ENCODE data around the gene EHMT1. TPM values are rescaled to one million over a fixed set of nuclear protein-coding genes. Genes with fewer than 3 reads are reported as not detected.

Gene EHMT1
- total RNA-seq, 1 donor from 2014 or later = 45.3 TPM

DNA sequence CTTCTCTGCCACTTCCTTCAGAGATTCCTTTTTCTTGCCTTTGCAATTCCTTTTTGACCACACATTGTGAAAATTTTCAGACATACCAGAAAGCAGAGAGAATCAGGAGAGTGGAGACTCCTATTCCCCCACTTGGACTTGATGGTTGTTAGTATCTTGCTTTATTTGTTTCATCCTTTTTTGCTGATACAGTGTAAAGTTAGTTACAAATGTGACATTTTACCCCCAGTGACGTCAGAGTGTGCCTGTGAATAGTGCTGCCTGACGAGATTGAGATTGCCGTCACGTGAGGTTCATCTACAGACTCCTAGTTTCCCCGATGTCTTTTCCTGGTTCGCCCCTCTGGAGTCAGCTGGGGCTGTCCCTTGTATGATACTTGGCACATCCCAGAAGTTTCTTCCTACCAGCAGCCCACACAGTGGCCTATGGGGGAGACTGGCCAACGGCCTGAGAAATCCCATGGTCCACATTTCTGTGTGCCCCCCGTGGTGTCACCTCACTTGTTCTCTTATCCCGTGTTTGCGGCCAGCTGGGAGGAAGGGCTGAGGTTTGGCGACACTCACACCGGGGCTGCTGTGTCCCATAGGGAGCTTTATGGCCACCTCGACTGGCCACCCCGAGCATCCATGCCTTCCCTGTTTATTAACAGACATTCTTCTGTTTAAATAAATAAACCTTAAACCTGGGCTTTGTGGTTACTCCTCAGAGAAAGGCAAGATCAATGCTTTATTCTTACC is 210.6 kb downstream of the EHMT1 start:
- no peak overlapping the region for H3K4me3 ChIP-seq (ENCODE audit: low read depth, low read length)
- FAIRE-seq (peak; percentile 72), DNase-seq (ENCODE audit: low read depth) (no peak)
- H3K27me3 ChIP-seq (ENCODE audit: control insufficient read depth, insufficient read depth, low read length) = no peaks in the 10 kb centered on the region
- peaks cover 19% of the 10 kb centered on the region for H3K36me3 ChIP-seq (ENCODE audit: control insufficient read depth, insufficient read depth, low read length)
- TF ChIP-seq, protein P1, sequence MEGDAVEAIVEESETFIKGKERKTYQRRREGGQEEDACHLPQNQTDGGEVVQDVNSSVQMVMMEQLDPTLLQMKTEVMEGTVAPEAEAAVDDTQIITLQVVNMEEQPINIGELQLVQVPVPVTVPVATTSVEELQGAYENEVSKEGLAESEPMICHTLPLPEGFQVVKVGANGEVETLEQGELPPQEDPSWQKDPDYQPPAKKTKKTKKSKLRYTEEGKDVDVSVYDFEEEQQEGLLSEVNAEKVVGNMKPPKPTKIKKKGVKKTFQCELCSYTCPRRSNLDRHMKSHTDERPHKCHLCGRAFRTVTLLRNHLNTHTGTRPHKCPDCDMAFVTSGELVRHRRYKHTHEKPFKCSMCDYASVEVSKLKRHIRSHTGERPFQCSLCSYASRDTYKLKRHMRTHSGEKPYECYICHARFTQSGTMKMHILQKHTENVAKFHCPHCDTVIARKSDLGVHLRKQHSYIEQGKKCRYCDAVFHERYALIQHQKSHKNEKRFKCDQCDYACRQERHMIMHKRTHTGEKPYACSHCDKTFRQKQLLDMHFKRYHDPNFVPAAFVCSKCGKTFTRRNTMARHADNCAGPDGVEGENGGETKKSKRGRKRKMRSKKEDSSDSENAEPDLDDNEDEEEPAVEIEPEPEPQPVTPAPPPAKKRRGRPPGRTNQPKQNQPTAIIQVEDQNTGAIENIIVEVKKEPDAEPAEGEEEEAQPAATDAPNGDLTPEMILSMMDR (IDR thresholded peaks at IDR 0.05; ENCODE audit: insufficient read depth, low read length, severe bottlenecking) = no peak

DNA sequence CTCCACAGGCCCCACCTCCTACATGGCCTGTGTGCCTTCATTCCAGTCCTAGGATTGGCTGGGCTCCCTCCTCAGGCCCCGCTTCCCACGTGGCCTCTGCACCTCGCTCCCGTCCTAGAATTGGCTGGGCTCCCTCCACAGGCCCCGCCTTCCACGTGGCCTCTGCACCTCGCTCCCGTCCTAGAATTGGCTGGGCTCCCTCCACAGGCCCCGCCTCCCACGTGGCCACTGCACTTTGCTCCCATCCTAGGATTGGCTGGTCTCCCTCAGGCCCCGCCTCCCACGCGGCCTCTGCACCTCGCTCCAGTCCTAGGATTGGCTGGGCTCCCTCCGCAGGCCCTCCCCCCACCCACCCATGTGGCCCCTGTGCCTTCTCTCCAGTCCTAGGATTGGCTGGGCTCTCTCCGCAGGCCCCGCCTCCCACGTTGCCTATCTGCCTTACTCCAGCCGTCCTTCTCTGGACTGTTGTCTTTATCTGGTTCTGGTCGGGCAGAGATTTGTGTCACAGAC is 213.4 kb downstream of the EHMT1 start:
- H3K36me3 ChIP-seq (ENCODE audit: control insufficient read depth, insufficient read depth, low read length) = peaks cover 20% of the 10 kb centered on the region
- TF ChIP-seq, protein P1 (IDR thresholded peaks at IDR 0.05; ENCODE audit: insufficient read depth, low read length, severe bottlenecking) = no peak
- no peak for FAIRE-seq

GRCh38 chr9:137832830-137833590 is 214.2 kb downstream of the EHMT1 start:
- no peak for DNase-seq (ENCODE audit: low read depth)
- TF ChIP-seq, protein P1 (IDR thresholded peaks at IDR 0.05; ENCODE audit: insufficient read depth, low read length, severe bottlenecking) = no peak
- FAIRE-seq = no peak
- Histone ChIP-seq H3K27me3 (ENCODE audit: control insufficient read depth, insufficient read depth, low read length) (no peaks in the 10 kb centered on the region), H3K4me3 (ENCODE audit: low read depth, low read length) (no peak overlapping the region), H3K36me3 (ENCODE audit: control insufficient read depth, insufficient read depth, low read length) (peaks cover 18% of the 10 kb centered on the region)

More for the DNA sequence above, 213.4 kb downstream of the EHMT1 start:
- no peak for DNase-seq (ENCODE audit: low read depth)
- no peaks in the 10 kb centered on the region for H3K27me3 ChIP-seq (ENCODE audit: control insufficient read depth, insufficient read depth, low read length)
- no peak overlapping the region for H3K4me3 ChIP-seq (ENCODE audit: low read depth, low read length)

DNA sequence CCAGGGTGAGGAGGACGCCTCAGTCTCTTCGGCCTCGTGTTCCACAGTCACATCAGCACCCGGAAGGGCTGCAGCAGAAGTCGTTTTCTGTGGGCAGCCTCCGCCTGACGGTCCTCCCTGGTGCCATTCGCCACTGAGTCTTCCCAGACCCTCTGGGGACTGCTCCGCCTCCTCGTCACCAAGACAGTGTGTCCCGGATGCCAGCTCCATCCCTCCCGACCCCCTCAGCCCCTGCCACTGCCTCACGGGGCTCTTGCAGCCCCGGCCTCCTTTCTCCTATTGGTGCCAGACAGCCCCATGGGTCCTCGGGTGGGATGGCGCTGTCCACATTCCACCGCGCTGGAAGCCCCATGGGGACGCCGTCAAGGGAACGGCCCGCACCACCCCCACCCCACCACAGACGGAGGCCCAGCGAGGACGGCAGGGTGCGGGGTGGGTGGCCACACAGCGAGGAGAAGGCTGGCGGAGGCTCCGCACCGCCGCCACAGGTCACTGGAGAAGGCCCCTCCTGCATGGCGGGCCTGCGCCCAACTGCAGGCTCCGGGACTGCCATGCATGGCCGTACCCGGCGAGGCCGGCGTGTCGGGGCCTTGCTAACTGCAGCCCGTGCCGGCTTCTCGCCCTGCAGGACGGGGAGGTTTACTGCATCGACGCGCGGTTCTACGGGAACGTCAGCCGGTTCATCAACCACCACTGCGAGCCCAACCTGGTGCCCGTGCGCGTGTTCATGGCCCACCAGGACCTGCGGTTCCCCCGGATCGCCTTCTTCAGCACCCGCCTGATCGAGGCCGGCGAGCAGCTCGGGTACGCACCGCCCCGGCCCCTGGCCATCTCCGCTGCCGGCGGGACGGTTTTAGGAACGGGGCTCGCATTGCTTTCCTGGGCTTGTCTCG is 215.2 kb downstream of the EHMT1 start:
- H3K4me3 ChIP-seq (ENCODE audit: low read depth, low read length) = no peak overlapping the region
- FAIRE-seq (no peak), DNase-seq (ENCODE audit: low read depth) (no peak)
- H3K36me3 ChIP-seq (ENCODE audit: control insufficient read depth, insufficient read depth, low read length) = peaks cover 18% of the 10 kb centered on the region
- H3K27me3 ChIP-seq (ENCODE audit: control insufficient read depth, insufficient read depth, low read length) = no peaks in the 10 kb centered on the region
- TF ChIP-seq, protein P1 (IDR thresholded peaks at IDR 0.05; ENCODE audit: insufficient read depth, low read length, severe bottlenecking) = no peak

DNA sequence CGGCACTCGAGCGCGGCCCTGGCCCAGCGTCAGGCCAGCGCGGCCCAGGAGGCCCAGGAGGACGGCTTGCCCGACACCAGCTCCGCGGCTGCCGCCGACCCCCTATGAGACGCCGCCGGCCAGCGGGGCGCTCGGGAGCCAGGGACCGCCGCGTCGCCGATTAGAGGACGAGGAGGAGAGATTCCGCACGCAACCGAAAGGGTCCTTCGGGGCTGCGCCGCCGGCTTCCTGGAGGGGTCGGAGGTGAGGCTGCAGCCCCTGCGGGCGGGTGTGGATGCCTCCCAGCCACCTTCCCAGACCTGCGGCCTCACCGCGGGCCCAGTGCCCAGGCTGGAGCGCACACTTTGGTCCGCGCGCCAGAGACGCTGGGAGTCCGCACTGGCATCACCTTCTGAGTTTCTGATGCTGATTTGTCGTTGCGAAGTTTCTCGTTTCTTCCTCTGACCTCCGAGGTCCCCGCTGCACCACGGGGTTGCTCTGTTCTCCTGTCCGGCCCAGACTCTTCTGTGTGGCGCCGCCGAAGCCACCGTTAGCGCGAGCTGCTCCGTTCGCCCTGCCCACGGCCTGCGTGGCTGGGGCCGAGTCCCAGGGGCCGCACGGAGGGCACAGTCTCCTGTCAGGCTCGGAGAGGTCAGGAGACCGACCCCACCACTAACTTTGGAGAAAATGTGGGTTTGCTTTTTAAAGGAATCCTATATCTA is 216.2 kb downstream of the EHMT1 start:
- TF ChIP-seq, protein P1 (IDR thresholded peaks at IDR 0.05; ENCODE audit: insufficient read depth, low read length, severe bottlenecking) = no peak
- H3K36me3 ChIP-seq (ENCODE audit: control insufficient read depth, insufficient read depth, low read length) = peaks cover 18% of the 10 kb centered on the region
- no peaks in the 10 kb centered on the region for H3K27me3 ChIP-seq (ENCODE audit: control insufficient read depth, insufficient read depth, low read length)
- FAIRE-seq (no peak), DNase-seq (ENCODE audit: low read depth) (no peak)
- no peak overlapping the region for H3K4me3 ChIP-seq (ENCODE audit: low read depth, low read length)

All from bronchial epithelial cell (primary cell).